Measurements from ENCODE around the gene SNX21.
"Not testable (repeated sequence)": the region's sequence is repeated elsewhere in the genome, so short reads cannot be mapped to it uniquely, and the experiment has no call there.

SNX21 gene, protein sequence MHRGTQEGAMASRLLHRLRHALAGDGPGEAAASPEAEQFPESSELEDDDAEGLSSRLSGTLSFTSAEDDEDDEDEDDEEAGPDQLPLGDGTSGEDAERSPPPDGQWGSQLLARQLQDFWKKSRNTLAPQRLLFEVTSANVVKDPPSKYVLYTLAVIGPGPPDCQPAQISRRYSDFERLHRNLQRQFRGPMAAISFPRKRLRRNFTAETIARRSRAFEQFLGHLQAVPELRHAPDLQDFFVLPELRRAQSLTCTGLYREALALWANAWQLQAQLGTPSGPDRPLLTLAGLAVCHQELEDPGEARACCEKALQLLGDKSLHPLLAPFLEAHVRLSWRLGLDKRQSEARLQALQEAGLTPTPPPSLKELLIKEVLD

DNA sequence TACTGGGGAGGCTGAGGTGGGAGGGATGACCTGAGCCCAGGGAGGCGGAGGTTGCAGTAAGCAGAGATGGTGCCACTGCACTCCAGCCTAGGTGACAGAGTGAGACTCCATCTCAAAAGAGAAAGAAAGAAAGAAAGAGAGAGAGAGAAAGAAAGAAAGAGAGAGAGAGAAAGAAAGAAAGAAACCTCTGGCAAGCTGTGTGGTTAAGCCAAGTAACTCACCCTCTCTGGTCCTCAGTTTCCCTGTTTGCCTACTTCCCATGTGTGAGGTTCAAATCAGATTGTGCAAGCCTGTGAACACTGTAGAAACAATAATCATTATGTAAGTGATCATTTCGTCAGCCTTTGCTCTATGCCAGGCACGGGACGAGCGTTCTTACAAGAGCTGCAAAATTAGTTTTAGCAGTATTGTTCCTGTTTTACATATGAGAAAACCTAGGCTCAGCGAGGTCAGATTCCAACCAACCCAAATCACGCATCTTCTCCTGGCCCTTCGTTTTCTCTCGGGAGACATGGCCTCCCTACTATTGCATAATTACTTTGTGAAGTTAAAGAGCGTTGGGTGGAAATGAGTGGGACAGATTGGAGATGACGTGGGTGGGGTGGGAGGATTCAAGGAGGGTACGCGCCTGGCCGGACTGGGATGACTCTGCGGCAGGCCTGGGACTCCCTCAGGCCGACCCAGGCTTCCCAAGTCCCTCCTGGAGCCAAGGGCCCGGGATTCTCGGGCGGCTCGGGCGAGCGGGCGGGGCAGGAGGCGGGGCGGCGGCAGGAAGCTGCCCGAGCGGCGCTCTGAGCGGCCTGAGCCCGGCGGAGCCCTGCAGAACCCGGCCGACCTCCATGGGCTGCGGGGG is at the start of gene SNX21:
SNX21 (plus strand) TSS at position 770 of the 853 bp plus-strand sequence. CDS start 121 bp downstream, outside the sequence.
- DNase-seq (ENCODE audit: low read depth in 2 of 2): peak; percentile 77 to 79

DNA sequence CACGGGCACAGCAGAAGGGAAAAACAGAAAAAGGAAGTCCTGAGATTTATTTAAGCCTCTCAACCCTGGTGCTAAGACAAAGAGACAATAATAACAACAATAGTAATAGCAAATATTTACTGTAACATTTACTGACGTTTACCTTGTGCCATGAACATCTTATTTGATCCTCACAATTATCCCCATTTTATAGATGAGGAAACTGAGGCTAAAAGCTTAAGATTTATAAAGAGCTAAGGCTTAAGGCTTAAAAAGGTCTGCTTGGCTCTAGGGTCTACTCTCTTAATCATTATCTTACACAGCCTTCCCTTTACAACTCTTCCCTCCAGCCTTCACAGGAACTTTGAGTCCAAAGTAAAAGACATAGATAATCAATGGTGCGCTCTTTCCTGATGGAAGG is 45.2 kb upstream of the SNX21 start:
- DNase-seq (ENCODE audit: low read depth in 2 of 2): no peak

DNA sequence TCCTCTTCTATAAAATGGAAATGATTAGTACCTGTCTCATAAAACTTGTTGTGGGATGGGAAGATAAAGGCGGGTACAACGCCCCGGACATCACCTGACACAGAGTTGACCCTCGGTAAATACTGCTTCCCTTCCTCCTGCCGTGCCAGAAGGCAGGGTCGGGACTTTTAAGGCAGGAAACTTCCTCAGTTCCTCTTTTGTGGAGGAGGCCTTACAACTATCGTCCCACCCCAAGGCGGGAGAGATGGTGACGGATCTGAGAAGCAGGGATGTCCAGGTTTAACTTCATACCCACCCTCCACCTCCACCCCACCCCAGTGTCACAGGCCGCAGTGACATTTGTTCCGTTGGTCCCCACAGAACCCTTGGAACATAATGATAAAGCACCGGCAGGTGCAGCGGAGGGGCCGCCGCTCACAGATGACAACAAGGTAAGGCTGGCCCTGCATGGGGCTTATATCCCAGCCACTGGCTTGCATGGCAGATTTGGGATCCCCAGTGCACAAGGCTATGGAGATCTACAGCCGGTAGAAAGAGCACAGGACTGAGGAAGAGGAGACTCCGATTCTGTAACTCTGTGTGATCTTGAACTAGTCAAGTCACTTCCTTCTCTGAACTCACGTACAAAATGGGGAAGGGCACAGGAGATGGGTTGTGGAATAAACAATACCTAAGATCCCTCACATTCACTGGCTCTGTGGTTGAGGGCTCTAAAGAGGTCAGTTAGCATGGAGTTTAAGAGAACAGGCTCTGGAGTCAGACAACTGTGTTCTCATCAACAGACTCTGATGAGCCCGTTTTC is 41.1 kb upstream of the SNX21 start:
- no peak for DNase-seq (ENCODE audit: low read depth in 2 of 2)

DNA sequence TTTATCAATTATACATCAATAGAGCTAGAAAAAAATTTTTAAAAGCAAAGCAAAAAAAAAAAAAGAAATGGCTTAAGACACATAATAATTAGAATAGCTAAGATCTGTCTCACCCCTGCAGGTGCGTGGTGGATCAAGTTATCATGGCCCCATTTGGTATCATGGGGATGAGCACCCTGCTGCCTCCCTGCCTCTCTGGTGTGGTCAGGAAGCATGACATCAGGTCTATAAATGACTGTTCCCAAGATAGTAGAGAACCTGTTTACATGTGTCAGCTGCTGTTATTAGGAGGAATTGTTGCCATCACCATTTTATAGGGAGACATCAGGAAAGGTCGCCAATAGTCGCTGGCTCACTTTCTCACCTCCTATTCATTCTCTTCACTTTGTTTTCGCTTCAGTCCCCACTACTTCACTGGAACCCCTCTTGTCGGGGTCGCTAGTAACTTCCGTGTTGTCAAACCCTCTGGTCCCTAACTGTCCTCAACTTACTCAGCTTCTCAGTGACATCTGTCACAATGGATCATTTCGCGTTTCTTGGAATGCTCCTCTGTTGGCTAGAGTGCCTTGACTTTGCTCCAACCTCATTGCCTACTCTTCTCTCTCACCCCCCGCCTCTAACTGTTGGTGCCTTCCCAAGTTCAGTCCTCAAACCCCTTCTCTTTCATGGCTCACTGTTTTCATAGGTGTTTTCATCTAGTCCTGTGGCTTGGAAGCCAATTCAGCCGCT is 37.1 kb upstream of the SNX21 start:
- DNase-seq (ENCODE audit: low read depth in 2 of 2): no peak

DNA sequence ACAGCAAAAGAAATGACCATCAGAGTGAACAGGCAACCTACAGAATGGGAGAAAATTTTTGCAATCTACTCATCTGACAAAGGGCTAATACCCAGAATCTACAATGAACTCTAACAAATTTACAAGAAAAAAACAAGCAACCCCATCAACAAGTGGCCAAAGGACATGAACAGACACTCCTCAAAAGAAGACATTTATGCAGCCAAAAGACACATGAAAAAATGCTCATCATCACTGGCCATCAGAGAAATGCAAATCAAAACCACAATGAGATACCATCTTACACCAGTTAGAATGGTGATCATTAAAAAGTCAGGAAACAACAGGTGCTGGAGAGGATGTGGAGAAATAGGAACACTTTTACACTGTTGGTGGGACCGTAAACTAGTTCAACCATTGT is 36.1 kb upstream of the SNX21 start:
- not testable (repeated sequence) for DNase-seq (ENCODE audit: low read depth in 2 of 2)

DNA sequence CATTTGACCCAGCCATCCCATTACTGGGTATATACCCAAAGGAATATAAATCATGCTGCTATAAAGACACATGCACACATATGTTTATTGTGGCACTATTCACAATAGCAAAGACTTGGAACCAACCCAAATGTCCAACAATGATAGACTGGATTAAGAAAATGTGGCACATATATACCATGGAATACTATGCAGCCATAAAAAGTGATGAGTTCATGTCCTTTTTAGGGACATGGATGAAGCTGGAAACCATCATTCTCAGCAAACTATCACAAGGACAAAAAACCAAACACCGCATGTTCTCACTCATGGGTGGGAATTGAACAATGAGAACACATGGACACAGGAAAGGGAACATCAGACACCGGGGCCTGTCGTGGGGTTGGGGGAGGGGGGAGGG is 35.6 kb upstream of the SNX21 start:
- DNase-seq (ENCODE audit: low read depth in 2 of 2): not testable (repeated sequence)

DNA sequence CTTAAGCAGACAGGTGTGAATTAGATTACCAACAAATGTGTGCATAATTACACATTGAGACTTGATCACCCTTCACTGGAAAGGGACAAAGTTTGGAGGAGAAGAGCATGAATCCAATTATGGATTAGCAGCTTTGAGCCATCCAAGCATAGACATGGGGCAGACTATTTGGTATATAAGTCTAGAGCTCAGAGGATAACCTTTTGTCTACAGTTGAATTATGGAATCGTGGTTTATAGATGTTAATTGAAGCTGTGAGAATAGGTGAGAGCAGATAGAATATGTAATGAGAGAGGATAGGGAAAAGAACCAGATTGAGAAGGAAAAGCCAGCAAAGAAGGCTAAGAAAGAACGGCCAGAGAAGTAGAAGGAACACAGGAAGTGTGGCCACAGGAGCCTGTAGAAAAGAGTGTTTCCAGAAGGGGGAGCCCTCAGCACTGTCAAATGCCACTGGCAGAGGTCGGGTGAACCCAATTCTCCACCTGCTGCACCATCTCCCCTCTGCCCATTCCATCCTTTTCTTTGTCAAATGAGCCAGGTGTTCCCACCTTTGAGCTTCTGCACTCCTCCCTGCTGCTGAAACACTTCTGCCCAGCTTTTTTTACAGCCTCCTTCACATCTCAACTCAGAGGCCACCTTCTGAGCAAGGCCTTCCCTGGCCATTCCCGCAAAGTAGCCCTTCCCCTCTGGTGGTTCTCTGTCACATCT is 34.5 kb upstream of the SNX21 start:
- no peak for DNase-seq (ENCODE audit: low read depth in 2 of 2)

DNA sequence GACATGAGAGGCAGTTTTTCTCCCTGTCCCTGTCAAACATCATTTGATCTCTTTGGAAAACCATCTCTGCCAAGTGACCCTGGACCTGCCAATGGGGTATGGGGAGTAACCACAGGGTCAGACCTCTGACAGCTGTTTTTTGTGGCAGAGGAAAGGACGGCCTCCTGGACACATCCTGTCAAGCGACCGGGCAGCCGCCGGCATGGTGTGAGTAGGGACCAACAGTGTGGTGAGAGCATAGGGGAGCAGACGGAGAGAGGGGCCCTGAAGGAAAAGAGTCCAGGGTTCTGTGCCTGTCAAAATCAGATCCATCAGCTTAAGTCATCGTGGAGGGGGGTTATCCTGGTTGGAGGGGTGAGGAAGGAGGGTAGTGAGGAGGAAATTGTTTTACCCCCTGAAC is 31.7 kb upstream of the SNX21 start:
- DNase-seq (ENCODE audit: low read depth in 2 of 2): no peak

DNA sequence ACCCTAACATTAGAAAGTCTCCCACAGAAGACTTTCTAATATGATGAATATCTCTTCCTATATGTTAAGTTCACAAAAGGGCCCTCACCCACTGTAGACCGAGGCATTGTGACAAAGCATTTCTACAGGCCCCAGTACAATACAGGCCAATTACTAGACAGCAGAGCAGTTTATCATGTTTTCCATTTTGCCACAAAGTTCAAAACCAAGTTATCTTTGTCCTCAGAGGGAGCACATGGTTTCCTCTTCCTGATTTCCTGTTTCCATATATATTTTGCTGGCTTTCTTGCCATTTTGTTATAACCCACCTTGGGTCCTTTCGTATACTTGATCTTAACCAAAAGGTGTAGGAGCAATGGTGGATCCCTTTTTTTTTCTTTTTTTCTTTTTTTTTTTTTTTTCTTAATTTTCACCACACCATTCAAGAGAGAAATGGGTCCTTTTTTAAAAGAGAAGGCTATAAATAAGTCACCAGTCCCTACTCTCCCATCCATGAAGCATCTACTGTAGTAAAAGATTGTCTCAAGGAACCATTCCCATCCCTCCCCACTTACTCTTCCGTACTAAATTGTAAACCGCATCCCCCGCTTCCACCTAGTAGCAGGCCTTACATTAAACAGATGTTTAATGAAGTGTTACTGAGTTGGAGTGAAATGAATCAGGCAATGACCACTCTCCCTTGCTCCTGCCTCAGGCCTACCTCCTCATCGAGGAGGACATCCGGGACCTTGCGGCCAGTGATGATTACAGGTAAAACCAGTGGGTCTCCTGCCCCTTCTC is 23.2 kb upstream of the SNX21 start:
- no peak for DNase-seq (ENCODE audit: low read depth in 2 of 2)

DNA sequence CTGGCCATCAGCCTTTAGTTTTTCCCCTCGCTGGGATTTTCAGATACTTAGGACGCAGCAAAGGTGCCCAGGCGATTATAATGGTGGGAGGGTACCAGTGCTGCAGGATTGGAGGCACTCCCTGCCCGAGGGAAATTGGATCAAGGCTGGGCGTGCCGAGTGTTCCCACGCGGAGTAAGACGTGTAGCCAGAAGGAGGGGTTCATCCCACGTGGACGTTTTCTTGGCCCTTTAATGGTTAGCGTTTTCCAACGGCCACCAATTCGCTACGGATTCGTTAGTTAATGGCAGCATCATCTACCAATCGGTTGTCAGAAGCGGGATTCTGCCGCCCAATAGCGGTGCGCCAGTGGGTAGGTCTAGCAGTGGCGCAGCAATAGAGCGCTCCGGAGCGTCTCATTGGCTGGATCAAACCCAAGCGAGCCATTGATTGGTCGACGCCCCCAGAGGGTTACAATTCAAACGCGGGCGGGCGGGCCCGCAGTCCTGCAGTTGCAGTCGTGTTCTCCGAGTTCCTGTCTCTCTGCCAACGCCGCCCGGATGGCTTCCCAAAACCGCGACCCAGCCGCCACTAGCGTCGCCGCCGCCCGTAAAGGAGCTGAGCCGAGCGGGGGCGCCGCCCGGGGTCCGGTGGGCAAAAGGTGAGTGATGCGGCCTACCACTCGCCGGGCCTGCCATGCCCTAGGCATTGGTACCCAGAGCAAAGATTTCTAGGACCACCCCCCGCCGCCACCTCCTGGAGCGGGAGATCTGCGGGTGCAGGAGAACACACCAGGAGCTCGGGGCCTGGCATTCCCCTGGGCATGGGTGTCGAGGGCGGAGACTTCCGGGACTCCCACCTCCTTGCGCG is 21.2 kb upstream of the SNX21 start, which contains the start of gene UBE2C:
UBE2C (plus strand) TSS at position 488 of the 849 bp plus-strand sequence; CDS start at position 540, 52 bp downstream.
- peak; percentile 99 to 100 for DNase-seq (ENCODE audit: low read depth in 2 of 2)

DNA sequence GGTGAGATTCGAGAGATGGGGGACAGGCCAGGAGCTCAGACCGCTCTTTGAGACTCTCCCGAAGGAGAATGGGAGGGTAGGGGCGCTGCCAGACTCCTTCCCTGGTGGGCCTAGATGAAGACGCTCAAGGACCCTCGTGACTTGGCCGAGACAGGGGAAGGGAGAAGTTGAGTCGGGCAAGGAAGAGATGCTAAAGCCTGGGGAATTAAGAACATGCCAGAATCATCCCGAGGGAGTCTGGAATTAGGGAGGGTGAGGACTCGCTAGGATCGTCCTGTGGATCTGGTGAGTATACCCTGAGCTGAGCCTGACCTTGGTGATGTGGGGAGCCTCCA is 20.6 kb upstream of the SNX21 start:
- no peak for DNase-seq (ENCODE audit: low read depth in 2 of 2)

DNA sequence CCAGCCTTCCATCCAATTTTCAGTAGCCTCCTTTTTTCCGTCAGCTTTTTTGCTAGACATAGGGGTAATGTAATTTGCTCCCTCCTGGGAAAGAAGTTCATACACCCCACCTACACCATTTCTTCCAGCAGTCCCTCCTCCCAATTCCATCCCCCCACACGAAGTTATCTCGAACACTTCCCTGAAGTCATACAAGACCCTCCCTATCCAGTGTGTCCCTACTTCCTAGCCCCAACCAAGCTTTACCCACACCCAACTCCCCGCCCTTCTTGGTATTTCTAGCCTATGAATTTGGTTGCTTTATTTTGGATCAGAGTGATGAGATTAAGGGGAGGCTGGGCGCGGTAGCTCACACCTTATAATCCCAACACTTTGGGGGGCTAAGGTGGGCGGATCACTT is 20.1 kb upstream of the SNX21 start:
- no peak for DNase-seq (ENCODE audit: low read depth in 2 of 2)

DNA sequence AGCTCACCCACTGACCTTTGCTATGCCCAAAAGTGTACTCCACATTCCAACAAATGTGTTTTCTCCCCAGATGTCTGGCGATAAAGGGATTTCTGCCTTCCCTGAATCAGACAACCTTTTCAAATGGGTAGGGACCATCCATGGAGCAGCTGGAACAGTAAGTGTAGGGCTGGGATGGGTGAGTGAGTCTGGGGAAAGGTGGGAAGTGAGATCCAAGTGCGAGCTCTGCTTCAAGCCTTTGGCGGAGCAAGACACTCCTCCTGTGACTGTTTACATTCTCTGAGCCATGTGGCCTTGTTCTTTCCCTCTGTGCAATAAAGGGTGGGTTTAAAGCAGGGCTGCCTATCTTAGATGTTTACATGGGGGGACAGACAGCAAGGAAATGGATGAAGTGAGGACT is 19.3 kb upstream of the SNX21 start:
- DNase-seq (ENCODE audit: low read depth in 2 of 2): no peak

DNA sequence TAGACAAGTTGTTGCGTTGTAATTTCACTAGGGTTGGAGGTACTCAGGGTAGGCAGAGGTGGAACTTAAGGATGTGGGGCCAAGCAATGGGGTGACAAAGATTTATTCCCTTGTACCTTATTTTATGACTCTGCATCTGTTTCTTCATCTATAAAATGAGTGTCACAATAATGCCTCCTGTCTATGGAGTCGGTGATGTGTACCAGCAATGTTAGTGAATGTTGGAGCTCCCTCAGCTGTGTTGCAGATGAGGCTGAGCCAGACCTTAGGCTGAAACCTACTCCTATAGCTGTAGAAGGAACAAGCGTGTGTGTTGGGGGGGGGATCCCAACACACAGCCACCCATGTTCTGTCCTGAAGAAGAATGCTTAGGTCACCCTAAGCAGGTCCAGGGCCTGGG is 16.6 kb upstream of the SNX21 start:
- DNase-seq (ENCODE audit: low read depth in 2 of 2): no peak

DNA sequence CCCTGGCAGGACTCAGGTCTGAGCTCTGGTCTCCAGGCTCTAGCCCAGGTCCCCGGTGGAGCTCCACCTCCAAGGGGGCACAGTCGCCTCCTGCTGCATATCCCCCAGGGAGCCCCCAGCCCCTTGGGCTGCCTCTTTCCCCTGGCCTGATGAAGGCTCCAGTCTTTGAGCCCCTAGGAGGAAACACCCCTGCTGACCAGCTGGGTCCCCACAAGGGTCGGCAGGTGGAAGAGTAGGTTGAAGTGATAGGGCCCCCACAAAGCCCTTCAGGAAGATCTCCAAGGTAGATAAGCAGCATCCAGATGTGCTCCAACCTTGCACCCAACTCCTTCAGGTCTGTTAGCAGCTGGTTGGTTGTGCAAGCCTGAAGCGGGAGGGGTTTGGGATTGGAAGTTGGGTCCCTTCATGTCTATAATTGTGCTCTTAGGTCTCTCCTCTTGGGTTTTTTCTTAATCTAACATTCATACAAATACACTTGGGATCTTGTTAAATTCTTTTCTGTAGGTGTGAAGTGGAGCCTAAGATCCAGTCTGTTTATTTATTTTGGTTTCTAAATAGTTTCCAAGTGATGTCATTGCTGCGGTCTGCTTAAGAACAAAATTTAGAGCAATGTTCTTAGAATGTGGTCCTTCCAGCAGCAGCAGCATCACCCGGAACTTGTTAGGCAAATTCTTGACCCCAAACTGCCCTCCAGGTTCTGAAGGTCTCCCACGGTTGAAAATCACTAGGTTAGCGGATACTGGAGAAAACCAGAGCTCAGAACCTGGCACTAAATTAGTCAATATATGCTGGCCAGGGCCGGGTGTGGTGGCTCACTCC is 16.0 kb upstream of the SNX21 start:
- peak; percentile 34 to 40 for DNase-seq (ENCODE audit: low read depth in 2 of 2)

DNA sequence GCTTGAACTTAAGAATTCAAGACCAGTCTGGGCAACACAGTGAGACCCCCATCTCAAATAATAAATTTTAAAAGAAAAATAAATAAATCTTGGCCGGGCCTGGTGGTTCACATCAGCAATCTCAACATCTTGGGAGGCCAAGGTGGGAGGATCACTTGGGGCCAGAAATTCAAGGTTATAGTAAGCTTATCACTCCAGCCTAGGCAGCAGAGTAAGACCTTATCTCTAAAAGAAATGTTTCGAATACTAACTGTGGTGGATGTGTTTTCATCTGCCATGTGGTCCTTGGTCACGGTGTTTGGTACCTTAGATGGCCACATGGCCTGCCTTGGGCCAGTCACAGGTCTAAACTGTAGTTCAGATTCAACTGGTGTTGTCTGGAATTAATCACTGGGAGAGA is 15.4 kb upstream of the SNX21 start:
- no peak for DNase-seq (ENCODE audit: low read depth in 2 of 2)

DNA sequence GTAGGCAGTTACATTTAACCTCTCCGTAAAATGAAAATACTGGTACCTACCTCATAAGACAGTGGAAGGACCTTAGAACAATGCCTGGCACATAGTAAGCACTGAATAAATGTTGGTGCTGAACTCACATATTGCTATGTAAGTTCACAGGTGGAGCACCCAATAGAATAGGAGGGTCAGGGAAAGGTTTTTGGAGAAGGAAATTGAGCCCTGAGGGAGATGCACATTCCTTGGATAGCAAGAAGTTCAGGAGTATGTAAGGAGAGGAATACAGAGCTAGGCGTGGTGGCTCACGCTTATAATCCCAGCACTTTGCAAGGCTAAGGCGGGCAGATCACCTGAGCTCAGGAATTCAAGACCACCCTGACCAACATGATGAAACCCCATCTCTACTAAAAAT is 14.1 kb upstream of the SNX21 start:
- no peak for DNase-seq (ENCODE audit: low read depth in 2 of 2)

DNA sequence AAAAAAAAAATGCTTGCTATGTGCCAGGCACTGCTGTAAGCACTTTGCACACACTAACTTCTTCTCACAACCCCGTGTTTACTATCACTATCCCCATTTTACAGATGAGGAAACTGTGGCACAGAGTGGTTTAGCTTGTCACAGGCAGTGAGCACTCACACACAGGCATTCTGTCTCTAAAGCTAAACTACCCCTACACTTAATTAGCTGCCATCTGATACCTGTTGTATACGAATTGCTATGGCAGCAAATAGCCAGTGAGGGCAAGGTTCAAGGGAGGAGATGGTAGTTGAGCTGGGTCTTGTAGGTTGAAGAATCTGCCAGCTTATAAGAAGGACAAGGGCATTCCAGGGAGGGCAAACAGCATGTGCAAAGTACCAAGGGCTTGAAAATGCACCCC is 11.7 kb upstream of the SNX21 start:
- no peak for DNase-seq (ENCODE audit: low read depth in 2 of 2)
